Measurements from ENCODE around the gene HOXB2. TPM values are rescaled to one million over a fixed set of nuclear protein-coding genes. Genes with fewer than 3 reads are reported as not detected.

Gene HOXB2
- total RNA-seq, 1 experiment from 2014 or later, result not detected

DNA sequence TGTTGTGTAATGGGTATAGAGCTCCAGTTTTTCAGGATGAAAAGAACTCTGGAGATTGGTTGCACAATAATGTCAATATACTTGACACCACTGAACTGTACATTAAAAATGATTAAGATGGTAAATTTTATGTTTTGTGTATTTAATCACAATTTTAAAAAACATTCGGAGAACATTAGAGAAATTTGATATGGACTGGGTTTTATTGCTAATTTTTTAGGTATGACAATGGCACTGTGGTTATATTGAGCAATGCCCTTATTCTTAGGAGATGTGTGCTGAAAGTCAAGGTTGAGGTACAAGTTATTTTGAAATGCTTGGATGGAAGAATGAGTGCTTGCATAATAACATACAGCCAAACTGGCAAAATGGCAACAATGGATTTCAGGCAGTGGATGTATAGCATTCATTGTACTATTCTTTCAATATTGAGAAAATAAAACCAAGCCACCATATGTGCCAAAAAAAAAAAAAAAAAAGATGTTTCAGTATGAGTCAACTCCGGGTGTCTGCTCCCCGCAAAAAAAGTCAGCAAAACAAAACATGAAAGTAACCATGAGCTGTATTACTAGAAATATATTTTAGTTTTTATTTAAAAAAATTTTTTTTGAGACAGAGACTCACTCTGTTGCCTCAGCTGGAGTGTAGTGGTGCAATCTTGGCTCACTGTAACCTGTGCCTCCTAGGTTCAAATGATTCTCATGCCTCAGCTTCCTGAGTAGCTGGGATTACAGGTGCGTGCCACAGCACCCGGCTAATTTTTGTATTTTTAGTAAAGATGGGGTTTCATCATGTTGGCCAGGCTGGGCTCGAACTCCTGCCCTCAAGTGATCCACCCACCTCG is 33.9 kb downstream of the HOXB2 start:
- Histone ChIP-seq H3K79me2 (ENCODE audit: insufficient read depth, low read length) (0 out of 2 replicates have a peak, but pooled peaks cover 2% of the 10 kb centered on the region), H4K8ac (replicated peaks; ENCODE audit: insufficient read length, low read depth, low read length) (no peak overlapping the region), H3K4me2 (ENCODE audit: insufficient read depth, insufficient read length, low read length) (no peak overlapping the region), H2BK120ac (ENCODE audit: low read depth, low read length, poor library complexity, severe bottlenecking) (no peak overlapping the region), H3K14ac (ENCODE audit: insufficient read depth, low read length) (no peak overlapping the region), H3K23ac (ENCODE audit: insufficient read length, low read depth, low read length) (no peak overlapping the region), H2AK5ac (ENCODE audit: insufficient read length, low read length) (no peak overlapping the region), H3K18ac (ENCODE audit: insufficient read length, low read depth, low read length) (no peak overlapping the region), H4K91ac (ENCODE audit: insufficient read length, low read depth, low read length) (no peak overlapping the region), H3K4me1 (ENCODE audit: insufficient read depth, low read length) (no peaks in the 10 kb centered on the region; the same call in 1 of the 2 replicates), H3K9ac (ENCODE audit: extremely low read depth, insufficient read length, low read length) (no peak overlapping the region), H3K79me1 (ENCODE audit: insufficient read depth, low read depth, low read length, poor library complexity, severe bottlenecking) (no peaks in the 10 kb centered on the region), H3K27me3 (ENCODE audit: insufficient read depth, low read length) (no peaks in the 10 kb centered on the region; the same call in 1 of the 2 replicates), H2BK15ac (ENCODE audit: low read depth, low read length) (no peak overlapping the region), H2BK12ac (ENCODE audit: insufficient read length, low read depth, low read length) (no peak overlapping the region), H3K9me3 (ENCODE audit: control insufficient read depth, low read depth, low read length) (no peaks in the 10 kb centered on the region), H2AFZ (ENCODE audit: low read length) (no peak overlapping the region), H3K27ac (ENCODE audit: insufficient read length, low read depth, low read length) (no peak overlapping the region), H4K20me1 (ENCODE audit: control insufficient read depth, insufficient read depth, insufficient read length) (no peaks in the 10 kb centered on the region), H2BK5ac (ENCODE audit: insufficient read length, low read length) (no peak overlapping the region), H2BK20ac (ENCODE audit: low read depth, low read length, poor library complexity, severe bottlenecking) (no peak overlapping the region), H4K5ac (ENCODE audit: insufficient read length, low read depth, low read length) (no peak overlapping the region), H3K56ac (ENCODE audit: insufficient read length, low read depth, low read length) (no peak overlapping the region), H3T11ph (ENCODE audit: low read length) (no peak overlapping the region), H3K4ac (ENCODE audit: low read depth, low read length) (no peak overlapping the region), H3K23me2 (ENCODE audit: insufficient read length, low read depth, low read length, poor library complexity, severe bottlenecking) (no peaks in the 10 kb centered on the region)
- Mint-ChIP-seq H3K9me3 (no peaks in the 10 kb centered on the region; a peak in 1 of 5 replicates), H3K36me3 (ENCODE audit: insufficient read depth in 1 of 3, low read depth in 3 of 3) (no peaks in the 10 kb centered on the region; a peak in 1 of 7 replicates), H3K4me1 (peaks cover 17 to 22% of the 10 kb centered on the region in 2 experiments), H3K4me3 (no peak overlapping the region), H3K27me3 (ENCODE audit: low read depth) (peaks cover 82% of the 10 kb centered on the region), H3K27ac (no peak overlapping the region)
- DNase-seq, result no peak
- TF ChIP-seq, protein P1, sequence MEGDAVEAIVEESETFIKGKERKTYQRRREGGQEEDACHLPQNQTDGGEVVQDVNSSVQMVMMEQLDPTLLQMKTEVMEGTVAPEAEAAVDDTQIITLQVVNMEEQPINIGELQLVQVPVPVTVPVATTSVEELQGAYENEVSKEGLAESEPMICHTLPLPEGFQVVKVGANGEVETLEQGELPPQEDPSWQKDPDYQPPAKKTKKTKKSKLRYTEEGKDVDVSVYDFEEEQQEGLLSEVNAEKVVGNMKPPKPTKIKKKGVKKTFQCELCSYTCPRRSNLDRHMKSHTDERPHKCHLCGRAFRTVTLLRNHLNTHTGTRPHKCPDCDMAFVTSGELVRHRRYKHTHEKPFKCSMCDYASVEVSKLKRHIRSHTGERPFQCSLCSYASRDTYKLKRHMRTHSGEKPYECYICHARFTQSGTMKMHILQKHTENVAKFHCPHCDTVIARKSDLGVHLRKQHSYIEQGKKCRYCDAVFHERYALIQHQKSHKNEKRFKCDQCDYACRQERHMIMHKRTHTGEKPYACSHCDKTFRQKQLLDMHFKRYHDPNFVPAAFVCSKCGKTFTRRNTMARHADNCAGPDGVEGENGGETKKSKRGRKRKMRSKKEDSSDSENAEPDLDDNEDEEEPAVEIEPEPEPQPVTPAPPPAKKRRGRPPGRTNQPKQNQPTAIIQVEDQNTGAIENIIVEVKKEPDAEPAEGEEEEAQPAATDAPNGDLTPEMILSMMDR (conservative IDR thresholded peaks at IDR 0.05), result no peak
- WGBS (ENCODE audit: extremely low coverage, insufficient read length, low lambda C conversion rate), result 100% methylated on average over 1 of the region's 7 CpGs
